SK-N-SH (cell line): ENCODE data around the gene TMEM41B.

Experiments used
- CHD2 ChIP-seq: fragments of 150-350 bp; IDR thresholded peaks from 2 replicates; pipeline ENCODE4 v1.6.1; 2018; ENCODE audit warnings: low read length; ENCODE audit not compliant: partially characterized antibody
- EP300 ChIP-seq, 2 experiments: IDR thresholded peaks; 2 replicates each; pipeline versions ENCODE4 v1.4.0 to v1.6.1; 2012; ENCODE audit warnings: borderline replicate concordance in 1 of 2, low read depth in 1 of 2, low read length in 1 of 2
- GATA2 ChIP-seq: sonication (generic); formaldehyde crosslinking; IDR thresholded peaks from 2 replicates; pipeline ENCODE4 v1.5.0; 2020; ENCODE audit warnings: mild to moderate bottlenecking, missing genetic modification reagents
- MEF2A ChIP-seq: IDR thresholded peaks from 2 replicates; pipeline ENCODE4 v1.4.0; 2012; ENCODE audit warnings: low read depth, borderline replicate concordance
- NRF1 ChIP-seq: IDR thresholded peaks from 2 replicates; pipeline ENCODE4 v1.6.1; 2012; ENCODE audit warnings: low read depth, mild to moderate bottlenecking, low read length
- POLR2AphosphoS5 ChIP-seq: IDR thresholded peaks from 2 replicates; pipeline ENCODE4 v1.6.1; 2012; ENCODE audit warnings: low read depth, low read length
- RAD21 ChIP-seq: IDR thresholded peaks from 2 replicates; pipeline ENCODE4 v1.6.1; 2012; ENCODE audit warnings: mild to moderate bottlenecking, low read length
- RCOR1 ChIP-seq: fragments of 150-350 bp; IDR thresholded peaks from 2 replicates; pipeline ENCODE4 v1.6.1; 2017; ENCODE audit warnings: antibody characterized with exemption, low read length
- SMC3 ChIP-seq: IDR thresholded peaks from 2 replicates; pipeline ENCODE4 v1.6.1; 2012; ENCODE audit warnings: low read depth, low read length, improper control_type of control experiment
- TAF1 ChIP-seq: IDR thresholded peaks from 2 replicates; pipeline ENCODE4 v1.6.1; 2012; ENCODE audit warnings: low read depth, mild to moderate bottlenecking, low read length, moderate library complexity, borderline replicate concordance
- TF ChIP-seq, protein P1 (sequence below): IDR thresholded peaks from 2 replicates; pipeline ENCODE4 v1.4.0; 2012; ENCODE audit warnings: low read depth, borderline replicate concordance
- TF ChIP-seq, protein P2 (sequence below): fragments of 200-600 bp; sonication (generic); IDR thresholded peaks from 2 replicates; pipeline ENCODE4 v1.6.1; 2017; ENCODE audit warnings: antibody characterized with exemption, mild to moderate bottlenecking, moderate library complexity
- TF ChIP-seq, protein P3 (sequence below): IDR thresholded peaks from 2 replicates; pipeline ENCODE4 v1.4.0; 2012; ENCODE audit warnings: low read depth
- TF ChIP-seq, protein P4 (sequence below): IDR thresholded peaks from 2 replicates; pipeline ENCODE4 v1.6.1; 2012; ENCODE audit warnings: mild to moderate bottlenecking, low read depth, low read length, moderate library complexity

DNA sequence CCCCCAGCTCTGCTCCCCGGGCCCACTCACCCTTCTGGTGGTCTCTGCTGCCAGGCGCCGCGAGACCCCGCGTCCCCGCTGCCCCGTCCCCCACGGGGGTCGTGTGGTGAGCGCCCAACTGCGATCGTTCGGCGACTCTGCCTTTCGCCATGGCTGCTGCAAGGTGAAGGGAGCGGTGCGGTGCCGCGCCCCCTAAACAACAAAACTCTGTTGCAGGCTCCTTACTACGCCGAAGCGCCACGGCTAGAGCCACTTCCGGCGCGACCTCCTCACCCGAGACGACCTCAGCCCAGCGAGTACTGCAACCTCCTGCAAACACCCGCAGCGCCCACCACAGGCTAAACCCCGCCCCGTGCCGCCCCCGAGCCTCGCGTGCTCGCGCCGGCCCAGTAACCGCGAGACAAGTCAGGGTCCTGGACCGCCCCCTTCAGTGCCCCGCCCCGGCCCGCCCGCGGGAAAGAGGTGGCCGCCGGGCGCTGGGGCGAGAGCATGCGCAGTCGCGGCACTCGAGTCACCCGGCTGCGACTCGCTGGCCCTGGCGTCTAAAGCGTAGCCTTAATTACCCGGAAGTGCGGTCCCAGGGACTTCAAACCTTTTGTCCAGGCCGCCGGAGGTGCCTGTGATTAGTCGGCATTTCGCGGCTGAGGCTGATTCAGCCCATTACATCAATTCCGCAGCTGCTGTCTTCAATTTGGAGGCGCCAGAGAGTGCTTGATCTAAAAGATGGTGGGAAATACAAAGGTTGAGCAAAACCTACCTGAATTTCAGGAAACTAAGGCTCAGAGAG is at the start of gene TMEM41B:
- TF ChIP-seq, protein P1, sequence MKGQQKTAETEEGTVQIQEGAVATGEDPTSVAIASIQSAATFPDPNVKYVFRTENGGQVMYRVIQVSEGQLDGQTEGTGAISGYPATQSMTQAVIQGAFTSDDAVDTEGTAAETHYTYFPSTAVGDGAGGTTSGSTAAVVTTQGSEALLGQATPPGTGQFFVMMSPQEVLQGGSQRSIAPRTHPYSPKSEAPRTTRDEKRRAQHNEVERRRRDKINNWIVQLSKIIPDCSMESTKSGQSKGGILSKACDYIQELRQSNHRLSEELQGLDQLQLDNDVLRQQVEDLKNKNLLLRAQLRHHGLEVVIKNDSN: peak; percentile 28; the same call in 1 of the 2 replicates
- TF ChIP-seq RAD21 (peak; percentile 32), CHD2 (peak; percentile 97), SMC3 (no peak), GATA2 (CRISPR knock-in tag) (no peak), MEF2A (no peak), NRF1 (peak; percentile 89), RCOR1 (no peak), EP300 (IDR thresholded peaks at IDR 0.05; ENCODE audit: borderline replicate concordance in 1 of 2, low read depth in 1 of 2, low read length in 1 of 2) (peak; percentile 10 to 34; a peak in 1 of 4 replicates), POLR2AphosphoS5 (peak; percentile 79), TAF1 (peak; percentile 89)
- TF ChIP-seq, protein P2, sequence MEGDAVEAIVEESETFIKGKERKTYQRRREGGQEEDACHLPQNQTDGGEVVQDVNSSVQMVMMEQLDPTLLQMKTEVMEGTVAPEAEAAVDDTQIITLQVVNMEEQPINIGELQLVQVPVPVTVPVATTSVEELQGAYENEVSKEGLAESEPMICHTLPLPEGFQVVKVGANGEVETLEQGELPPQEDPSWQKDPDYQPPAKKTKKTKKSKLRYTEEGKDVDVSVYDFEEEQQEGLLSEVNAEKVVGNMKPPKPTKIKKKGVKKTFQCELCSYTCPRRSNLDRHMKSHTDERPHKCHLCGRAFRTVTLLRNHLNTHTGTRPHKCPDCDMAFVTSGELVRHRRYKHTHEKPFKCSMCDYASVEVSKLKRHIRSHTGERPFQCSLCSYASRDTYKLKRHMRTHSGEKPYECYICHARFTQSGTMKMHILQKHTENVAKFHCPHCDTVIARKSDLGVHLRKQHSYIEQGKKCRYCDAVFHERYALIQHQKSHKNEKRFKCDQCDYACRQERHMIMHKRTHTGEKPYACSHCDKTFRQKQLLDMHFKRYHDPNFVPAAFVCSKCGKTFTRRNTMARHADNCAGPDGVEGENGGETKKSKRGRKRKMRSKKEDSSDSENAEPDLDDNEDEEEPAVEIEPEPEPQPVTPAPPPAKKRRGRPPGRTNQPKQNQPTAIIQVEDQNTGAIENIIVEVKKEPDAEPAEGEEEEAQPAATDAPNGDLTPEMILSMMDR: 0 out of 2 replicates have a peak, but pooled peaks have one; percentile 15
- TF ChIP-seq, protein P3, sequence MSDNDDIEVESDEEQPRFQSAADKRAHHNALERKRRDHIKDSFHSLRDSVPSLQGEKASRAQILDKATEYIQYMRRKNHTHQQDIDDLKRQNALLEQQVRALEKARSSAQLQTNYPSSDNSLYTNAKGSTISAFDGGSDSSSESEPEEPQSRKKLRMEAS: peak; percentile 87
- TF ChIP-seq, protein P4, sequence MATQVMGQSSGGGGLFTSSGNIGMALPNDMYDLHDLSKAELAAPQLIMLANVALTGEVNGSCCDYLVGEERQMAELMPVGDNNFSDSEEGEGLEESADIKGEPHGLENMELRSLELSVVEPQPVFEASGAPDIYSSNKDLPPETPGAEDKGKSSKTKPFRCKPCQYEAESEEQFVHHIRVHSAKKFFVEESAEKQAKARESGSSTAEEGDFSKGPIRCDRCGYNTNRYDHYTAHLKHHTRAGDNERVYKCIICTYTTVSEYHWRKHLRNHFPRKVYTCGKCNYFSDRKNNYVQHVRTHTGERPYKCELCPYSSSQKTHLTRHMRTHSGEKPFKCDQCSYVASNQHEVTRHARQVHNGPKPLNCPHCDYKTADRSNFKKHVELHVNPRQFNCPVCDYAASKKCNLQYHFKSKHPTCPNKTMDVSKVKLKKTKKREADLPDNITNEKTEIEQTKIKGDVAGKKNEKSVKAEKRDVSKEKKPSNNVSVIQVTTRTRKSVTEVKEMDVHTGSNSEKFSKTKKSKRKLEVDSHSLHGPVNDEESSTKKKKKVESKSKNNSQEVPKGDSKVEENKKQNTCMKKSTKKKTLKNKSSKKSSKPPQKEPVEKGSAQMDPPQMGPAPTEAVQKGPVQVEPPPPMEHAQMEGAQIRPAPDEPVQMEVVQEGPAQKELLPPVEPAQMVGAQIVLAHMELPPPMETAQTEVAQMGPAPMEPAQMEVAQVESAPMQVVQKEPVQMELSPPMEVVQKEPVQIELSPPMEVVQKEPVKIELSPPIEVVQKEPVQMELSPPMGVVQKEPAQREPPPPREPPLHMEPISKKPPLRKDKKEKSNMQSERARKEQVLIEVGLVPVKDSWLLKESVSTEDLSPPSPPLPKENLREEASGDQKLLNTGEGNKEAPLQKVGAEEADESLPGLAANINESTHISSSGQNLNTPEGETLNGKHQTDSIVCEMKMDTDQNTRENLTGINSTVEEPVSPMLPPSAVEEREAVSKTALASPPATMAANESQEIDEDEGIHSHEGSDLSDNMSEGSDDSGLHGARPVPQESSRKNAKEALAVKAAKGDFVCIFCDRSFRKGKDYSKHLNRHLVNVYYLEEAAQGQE: peak; percentile 67; the same call in 1 of the 2 replicates
